ENCODE results near the gene GRAP2.
"Not testable (repeated sequence)": the region's sequence is repeated elsewhere in the genome, so short reads cannot be mapped to it uniquely, and the experiment has no call there.

GRAP2 gene

GRCh38 chr22:39940757-39941305 lies 39.9 kb downstream of the GRAP2 start:
- Mint-ChIP-seq H3K9me3 (no peaks in the 10 kb centered on the region), H3K4me1 (ENCODE audit: low read depth) (peaks cover 98% of the 10 kb centered on the region), H3K27me3 (no peaks in the 10 kb centered on the region), H3K4me3 (peak overlapping the region; percentile 43), H3K36me3 (ENCODE audit: low read depth) (peaks cover 24% of the 10 kb centered on the region), H3K27ac (peak overlapping the region; percentile 84)

GRCh38 chr22:39941601-39942000 lies 40.7 kb downstream of the GRAP2 start:
- Mint-ChIP-seq H3K4me1 (ENCODE audit: low read depth) (peaks cover 98% of the 10 kb centered on the region), H3K27ac (peak overlapping the region; percentile 84), H3K9me3 (no peaks in the 10 kb centered on the region), H3K36me3 (ENCODE audit: low read depth) (peaks cover 23% of the 10 kb centered on the region), H3K27me3 (no peaks in the 10 kb centered on the region), H3K4me3 (peak overlapping the region; percentile 36)

- Mint-ChIP-seq H3K36me3 (ENCODE audit: low read depth) (peaks cover 23% of the 10 kb centered on the region), H3K27me3 (no peaks in the 10 kb centered on the region), H3K9me3 (no peaks in the 10 kb centered on the region), H3K27ac (peak overlapping the region; percentile 93), H3K4me1 (ENCODE audit: low read depth) (peaks cover 98% of the 10 kb centered on the region), H3K4me3 (peak overlapping the region; percentile 73)
Observed at GRCh38 chr22:39942439-39943230, 41.8 kb downstream of the GRAP2 start.

GRCh38 chr22:39943337-39943736 lies 42.5 kb downstream of the GRAP2 start:
- H3K4me3 Mint-ChIP-seq = peak overlapping the region; percentile 73
- peaks cover 24% of the 10 kb centered on the region for H3K36me3 Mint-ChIP-seq (ENCODE audit: low read depth)
- H3K4me1 Mint-ChIP-seq (ENCODE audit: low read depth) = peaks cover 98% of the 10 kb centered on the region
- H3K27ac Mint-ChIP-seq = peak overlapping the region; percentile 93
- H3K9me3 Mint-ChIP-seq = no peaks in the 10 kb centered on the region
- H3K27me3 Mint-ChIP-seq = no peaks in the 10 kb centered on the region

GRCh38 chr22:39943953-39944872 lies 43.3 kb downstream of the GRAP2 start:
- Mint-ChIP-seq H3K27ac (peak overlapping the region; percentile 93), H3K36me3 (ENCODE audit: low read depth) (peaks cover 32% of the 10 kb centered on the region), H3K4me3 (peak overlapping the region; percentile 76), H3K9me3 (no peaks in the 10 kb centered on the region), H3K27me3 (no peaks in the 10 kb centered on the region), H3K4me1 (ENCODE audit: low read depth) (peaks cover 98% of the 10 kb centered on the region)

- Mint-ChIP-seq H3K27ac (peak overlapping the region; percentile 93), H3K36me3 (ENCODE audit: low read depth) (peaks cover 46% of the 10 kb centered on the region), H3K9me3 (no peaks in the 10 kb centered on the region), H3K4me1 (ENCODE audit: low read depth) (peaks cover 100% of the 10 kb centered on the region), H3K4me3 (no peak overlapping the region), H3K27me3 (no peaks in the 10 kb centered on the region)
Observed at GRCh38 chr22:39946126-39946502, 45.2 kb downstream of the GRAP2 start.

- Mint-ChIP-seq H3K27ac (peak overlapping the region; percentile 93), H3K27me3 (no peaks in the 10 kb centered on the region), H3K4me3 (peak overlapping the region; percentile 36), H3K36me3 (ENCODE audit: low read depth) (peaks cover 48% of the 10 kb centered on the region), H3K9me3 (no peaks in the 10 kb centered on the region), H3K4me1 (ENCODE audit: low read depth) (peaks cover 100% of the 10 kb centered on the region)
Observed at GRCh38 chr22:39946503-39947219, 45.8 kb downstream of the GRAP2 start.

GRCh38 chr22:39947220-39948216 lies 46.6 kb downstream of the GRAP2 start:
- Mint-ChIP-seq H3K9me3 (no peaks in the 10 kb centered on the region), H3K36me3 (ENCODE audit: low read depth) (peaks cover 49% of the 10 kb centered on the region), H3K27me3 (no peaks in the 10 kb centered on the region), H3K4me1 (ENCODE audit: low read depth) (peaks cover 100% of the 10 kb centered on the region), H3K4me3 (peak overlapping the region; percentile 36), H3K27ac (peak overlapping the region; percentile 93)

- H3K27ac Mint-ChIP-seq = peak overlapping the region; percentile 47
- H3K4me3 Mint-ChIP-seq = no peak overlapping the region
- H3K27me3 Mint-ChIP-seq = no peaks in the 10 kb centered on the region
- peaks cover 100% of the 10 kb centered on the region for H3K4me1 Mint-ChIP-seq (ENCODE audit: low read depth)
- H3K36me3 Mint-ChIP-seq (ENCODE audit: low read depth) = peaks cover 55% of the 10 kb centered on the region
- H3K9me3 Mint-ChIP-seq = no peaks in the 10 kb centered on the region
Observed at GRCh38 chr22:39949964-39950737, 49.3 kb downstream of the GRAP2 start.

GRCh38 chr22:39951603-39952293 lies 50.9 kb downstream of the GRAP2 start:
- Mint-ChIP-seq H3K36me3 (ENCODE audit: low read depth) (peaks cover 59% of the 10 kb centered on the region), H3K27ac (peak overlapping the region; percentile 79)

GRCh38 chr22:39952347-39952746 lies 51.5 kb downstream of the GRAP2 start:
- H3K36me3 Mint-ChIP-seq (ENCODE audit: low read depth) = peaks cover 65% of the 10 kb centered on the region
- H3K4me3 Mint-ChIP-seq = peak overlapping the region; percentile 64
- peak overlapping the region; percentile 73 for H3K27ac Mint-ChIP-seq
- no peaks in the 10 kb centered on the region for H3K27me3 Mint-ChIP-seq
- H3K4me1 Mint-ChIP-seq (ENCODE audit: low read depth) = peaks cover 97% of the 10 kb centered on the region
- H3K9me3 Mint-ChIP-seq = no peaks in the 10 kb centered on the region

More at GRCh38 chr22:39951603-39952293, 50.9 kb downstream of the GRAP2 start:
- H3K4me3 Mint-ChIP-seq = peak overlapping the region; percentile 70
- H3K9me3 Mint-ChIP-seq, H3K27me3 Mint-ChIP-seq: not testable (repeated sequence)
- peaks cover 97% of the 10 kb centered on the region for H3K4me1 Mint-ChIP-seq (ENCODE audit: low read depth)

GRCh38 chr22:39953101-39953500 lies 52.2 kb downstream of the GRAP2 start:
- Mint-ChIP-seq H3K4me3 (peak overlapping the region; percentile 1), H3K27me3 (no peaks in the 10 kb centered on the region), H3K9me3 (no peaks in the 10 kb centered on the region), H3K36me3 (ENCODE audit: low read depth) (peaks cover 72% of the 10 kb centered on the region), H3K4me1 (ENCODE audit: low read depth) (peaks cover 96% of the 10 kb centered on the region), H3K27ac (peak overlapping the region; percentile 74)
